ENCODE data around the gene NUP160. TPM values are rescaled to one million over a fixed set of nuclear protein-coding genes. Genes with fewer than 3 reads are reported as not detected.

NUP160 gene
- total RNA-seq, 1 experiment from 2014 or later: 89.9 TPM

- TF ChIP-seq MYBL2 (CRISPR knock-in tag; IDR thresholded peaks at IDR 0.05) (no peak), ATF2 (CRISPR knock-in tag; IDR thresholded peaks at IDR 0.05; ENCODE audit: borderline replicate concordance, low read depth) (no peak), ZSCAN18 (CRISPR knock-in tag; IDR thresholded peaks at IDR 0.05) (no peak), E2F5 (CRISPR knock-in tag; IDR thresholded peaks at IDR 0.05) (no peak), USF1 (CRISPR knock-in tag; IDR thresholded peaks at IDR 0.05) (no peak), FOXJ3 (CRISPR knock-in tag; IDR thresholded peaks at IDR 0.05; ENCODE audit: borderline replicate concordance) (no peak), ATF3 (CRISPR knock-in tag; conservative IDR thresholded peaks at IDR 0.05) (no peak), CBFB (CRISPR knock-in tag; IDR thresholded peaks at IDR 0.05; ENCODE audit: low read depth) (no peak), GTF2I (CRISPR knock-in tag; conservative IDR thresholded peaks at IDR 0.05) (no peak)
Observed at GRCh38 chr11:47869544-47870393, 21.6 kb upstream of the NUP160 start (continued).

GRCh38 chr11:47867823-47868222 is 19.7 kb upstream of the NUP160 start:
- Mint-ChIP-seq H3K27ac (no peak overlapping the region), H3K4me3 (no peak overlapping the region), H3K4me1 (no peaks in the 10 kb centered on the region), H3K9me3 (no peaks in the 10 kb centered on the region), H3K36me3 (no peaks in the 10 kb centered on the region), H3K27me3 (ENCODE audit: low read depth) (no peaks in the 10 kb centered on the region)
- CTCF ChIA-PET: no interaction called here
- ATAC-seq (no peak), DNase-seq (ENCODE audit: low spot score) (no peak)
- POLR2A ChIA-PET: no interaction called here
- TF ChIP-seq IRF2 (CRISPR knock-in tag; IDR thresholded peaks at IDR 0.05; ENCODE audit: borderline replicate concordance, low read depth) (no peak), PRDM15 (CRISPR knock-in tag; IDR thresholded peaks at IDR 0.05) (no peak), ATF1 (CRISPR knock-in tag; IDR thresholded peaks at IDR 0.05) (no peak), TEAD4 (CRISPR knock-in tag; IDR thresholded peaks at IDR 0.05) (no peak), ZNF219 (CRISPR knock-in tag; IDR thresholded peaks at IDR 0.05; ENCODE audit: borderline replicate concordance) (no peak), E2F4 (CRISPR knock-in tag; IDR thresholded peaks at IDR 0.05; ENCODE audit: borderline replicate concordance, low read depth) (no peak), STAT6 (CRISPR knock-in tag; conservative IDR thresholded peaks at IDR 0.05; ENCODE audit: low read depth) (no peak), TCF7 (CRISPR knock-in tag; IDR thresholded peaks at IDR 0.05; ENCODE audit: low read depth) (no peak), ETV6 (CRISPR knock-in tag; IDR thresholded peaks at IDR 0.05) (no peak), CREB1 (CRISPR knock-in tag; IDR thresholded peaks at IDR 0.05) (no peak), TP53 (CRISPR knock-in tag; IDR thresholded peaks at IDR 0.05) (no peak), OVOL2 (CRISPR knock-in tag; IDR thresholded peaks at IDR 0.05; ENCODE audit: borderline replicate concordance) (no peak), FOXK1 (CRISPR knock-in tag; IDR thresholded peaks at IDR 0.05) (no peak), ZNF396 (CRISPR knock-in tag; IDR thresholded peaks at IDR 0.05; ENCODE audit: borderline replicate concordance) (no peak)
